GM19351 (cell line): ENCODE measurements around the gene ACO1.

Source experiments
- ATAC-seq: cut with Tn5 transposase; IDR thresholded peaks from one replicate; pipeline ENCODE4 v1.9.1; 2021; ENCODE audit warnings: mild to moderate bottlenecking, moderate library complexity; ENCODE audit not compliant: unreplicated experiment

Gene ACO1

GRCh38 chr9:32414856-32415255 is 30.4 kb downstream of the ACO1 start:
- no peak for ATAC-seq

GRCh38 chr9:32419921-32420320 is 35.5 kb downstream of the ACO1 start:
- no peak for ATAC-seq

GRCh38 chr9:32422237-32422806 is 37.9 kb downstream of the ACO1 start:
- no peak for ATAC-seq

- no peak for ATAC-seq
Observed at GRCh38 chr9:32423371-32423770, 38.9 kb downstream of the ACO1 start.

GRCh38 chr9:32424616-32425015 is 40.2 kb downstream of the ACO1 start:
- ATAC-seq = no peak

- ATAC-seq = no peak
Observed at GRCh38 chr9:32426278-32426939, 42.0 kb downstream of the ACO1 start.

GRCh38 chr9:32427111-32427873 is 42.8 kb downstream of the ACO1 start:
- ATAC-seq = no peak

- no peak for ATAC-seq
Observed at GRCh38 chr9:32430720-32431119, 46.3 kb downstream of the ACO1 start.

- no peak for ATAC-seq
Observed at GRCh38 chr9:32431196-32431595, 46.8 kb downstream of the ACO1 start.

- peak; percentile 68 for ATAC-seq
Observed at GRCh38 chr9:32431940-32432555, 47.6 kb downstream of the ACO1 start.

- no peak for ATAC-seq
Observed at GRCh38 chr9:32434892-32435291, 50.4 kb downstream of the ACO1 start.

GRCh38 chr9:32441678-32442077 is 57.2 kb downstream of the ACO1 start:
- no peak for ATAC-seq

GRCh38 chr9:32442433-32442832 is 58.0 kb downstream of the ACO1 start:
- ATAC-seq = no peak

- no peak for ATAC-seq
Observed at GRCh38 chr9:32449969-32450368, 65.5 kb downstream of the ACO1 start.

GRCh38 chr9:32454280-32454679 is 69.8 kb downstream of the ACO1 start:
- ATAC-seq = no peak

- no peak for ATAC-seq
Observed at GRCh38 chr9:32455738-32456137, 71.3 kb downstream of the ACO1 start.

GRCh38 chr9:32456564-32456963 is 72.1 kb downstream of the ACO1 start:
- no peak for ATAC-seq

- no peak for ATAC-seq
Observed at GRCh38 chr9:32463500-32464293, 79.3 kb downstream of the ACO1 start.

GRCh38 chr9:32468740-32469139 is 84.3 kb downstream of the ACO1 start:
- ATAC-seq = no peak

- ATAC-seq = no peak
Observed at GRCh38 chr9:32472344-32472743, 87.9 kb downstream of the ACO1 start.

- ATAC-seq = no peak
Observed at GRCh38 chr9:32483343-32483742, 98.9 kb downstream of the ACO1 start.
